NT2/D1 (cell line): ENCODE results near the gene IL31RA.
"Not testable (repeated sequence)": the region's sequence is repeated elsewhere in the genome, so short reads cannot be mapped to it uniquely, and the experiment has no call there.

Source experiments
- YY1 ChIP-seq: IDR thresholded peaks from 2 replicates; pipeline ENCODE4 v1.6.1; 2011; ENCODE audit not compliant: insufficient read length, insufficient read depth
- ZNF274 ChIP-seq: IDR thresholded peaks from 2 replicates; pipeline ENCODE4 v1.6.1; 2011; ENCODE audit warnings: mild to moderate bottlenecking, low read depth, low read length

DNA sequence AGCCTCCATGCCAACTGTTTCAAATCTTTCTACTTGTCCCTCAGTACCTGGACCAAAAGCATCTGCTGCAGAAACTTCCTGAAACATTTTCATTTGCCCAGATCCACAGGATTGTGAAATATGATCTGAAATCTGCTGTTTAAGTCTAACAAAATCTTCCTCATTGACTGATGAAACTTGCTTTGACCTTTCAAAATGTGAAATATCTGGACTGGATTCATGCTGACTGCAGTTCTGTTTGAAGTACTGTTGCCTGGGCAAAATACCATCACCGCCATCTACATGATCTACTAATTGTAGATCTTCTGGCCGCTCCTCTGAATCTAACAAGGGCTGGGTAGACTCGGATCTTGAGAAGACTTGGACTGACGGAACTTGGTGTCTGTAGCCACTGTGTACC is 90.0 kb downstream of the IL31RA start:
- TF ChIP-seq YY1, ZNF274: not testable (repeated sequence)
